ENCODE measurements around the gene C9orf43. TPM values are rescaled to one million over a fixed set of nuclear protein-coding genes. Genes with fewer than 3 reads are reported as not detected.
"Not testable (repeated sequence)": the region's sequence is repeated elsewhere in the genome, so short reads cannot be mapped to it uniquely, and the experiment has no call there.

Gene C9orf43
- total RNA-seq, 3 donors from 2014 or later = 0.20 to 0.55 TPM; not detected in 1

DNA sequence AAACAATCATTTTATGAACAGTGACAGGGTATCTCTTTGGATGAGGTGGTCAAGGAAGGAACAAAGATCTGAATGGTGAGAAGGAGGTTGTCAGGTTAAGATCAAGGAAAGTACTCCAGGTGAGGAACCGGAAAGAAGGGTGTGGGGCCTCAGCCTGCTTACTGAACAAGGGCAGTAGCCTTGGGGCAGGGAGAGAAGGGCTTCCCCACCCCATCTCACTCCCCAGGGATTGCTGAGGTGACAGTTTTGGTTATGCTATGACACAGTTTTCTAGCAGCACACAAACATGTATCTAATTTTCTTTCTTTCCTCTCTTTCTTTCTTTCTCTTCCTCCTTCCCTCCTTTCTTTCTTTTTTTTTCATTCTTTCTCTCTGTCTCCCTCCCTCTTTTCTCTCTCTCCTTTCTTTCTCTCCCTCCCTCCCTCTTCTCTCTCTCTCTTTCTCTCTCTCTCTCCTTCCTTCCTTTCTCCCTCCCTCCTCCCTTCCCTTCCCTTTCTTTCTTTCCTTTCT is 29.6 kb upstream of the C9orf43 start:
- H3K9me3 ChIP-seq = no peaks in the 10 kb centered on the region
- no peaks in the 10 kb centered on the region for H3K36me3 ChIP-seq (ENCODE audit: low read depth)
- peak in 1 of 3 donors; percentile 68 for DNase-seq
- TF ChIP-seq, protein P1, sequence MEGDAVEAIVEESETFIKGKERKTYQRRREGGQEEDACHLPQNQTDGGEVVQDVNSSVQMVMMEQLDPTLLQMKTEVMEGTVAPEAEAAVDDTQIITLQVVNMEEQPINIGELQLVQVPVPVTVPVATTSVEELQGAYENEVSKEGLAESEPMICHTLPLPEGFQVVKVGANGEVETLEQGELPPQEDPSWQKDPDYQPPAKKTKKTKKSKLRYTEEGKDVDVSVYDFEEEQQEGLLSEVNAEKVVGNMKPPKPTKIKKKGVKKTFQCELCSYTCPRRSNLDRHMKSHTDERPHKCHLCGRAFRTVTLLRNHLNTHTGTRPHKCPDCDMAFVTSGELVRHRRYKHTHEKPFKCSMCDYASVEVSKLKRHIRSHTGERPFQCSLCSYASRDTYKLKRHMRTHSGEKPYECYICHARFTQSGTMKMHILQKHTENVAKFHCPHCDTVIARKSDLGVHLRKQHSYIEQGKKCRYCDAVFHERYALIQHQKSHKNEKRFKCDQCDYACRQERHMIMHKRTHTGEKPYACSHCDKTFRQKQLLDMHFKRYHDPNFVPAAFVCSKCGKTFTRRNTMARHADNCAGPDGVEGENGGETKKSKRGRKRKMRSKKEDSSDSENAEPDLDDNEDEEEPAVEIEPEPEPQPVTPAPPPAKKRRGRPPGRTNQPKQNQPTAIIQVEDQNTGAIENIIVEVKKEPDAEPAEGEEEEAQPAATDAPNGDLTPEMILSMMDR (IDR thresholded peaks at IDR 0.05) = no peak
- H3K4me3 ChIP-seq = no peak overlapping the region
- peak; percentile 39 for ATAC-seq
- intact Hi-C loops (cut with DNase I, micrococcal nuclease) = no loop called here
- peaks cover 26% of the 10 kb centered on the region for H3K4me1 ChIP-seq (ENCODE audit: low read depth)

DNA sequence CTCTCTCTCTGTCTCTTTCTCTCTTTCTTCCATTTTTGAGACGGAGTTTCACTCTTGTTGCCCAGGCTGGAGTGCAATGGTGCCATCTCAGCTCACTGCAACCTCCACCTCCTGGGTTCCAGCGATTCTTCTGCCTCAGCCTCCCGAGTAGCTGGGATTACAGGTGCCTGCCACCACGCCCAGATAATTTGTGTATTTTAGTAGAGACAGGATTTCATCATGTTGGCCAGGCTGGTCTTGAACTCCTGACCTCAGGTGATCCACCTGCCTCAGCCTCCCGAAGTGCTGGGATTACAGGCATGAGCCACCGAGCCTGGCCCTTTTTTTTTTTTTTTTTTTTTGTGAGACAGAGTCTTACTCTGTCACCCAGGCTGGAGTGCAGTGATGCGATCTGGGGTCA is 29.1 kb upstream of the C9orf43 start:
- ATAC-seq; H3K9me3 ChIP-seq; intact Hi-C loops (cut with DNase I, micrococcal nuclease); H3K36me3 ChIP-seq (ENCODE audit: low read depth); DNase-seq; H3K4me3 ChIP-seq: not testable (repeated sequence)
- H3K4me1 ChIP-seq (ENCODE audit: low read depth) = peaks cover 27% of the 10 kb centered on the region

- H3K4me3 ChIP-seq = no peak overlapping the region
- H3K9me3 ChIP-seq = no peaks in the 10 kb centered on the region
- intact Hi-C loops (cut with DNase I, micrococcal nuclease) = no loop called here
- peak in 1 of 3 donors; percentile 89 for DNase-seq
- peak; percentile 86 for ATAC-seq
- H3K36me3 ChIP-seq (ENCODE audit: low read depth) = no peaks in the 10 kb centered on the region
- peaks cover 30% of the 10 kb centered on the region for H3K4me1 ChIP-seq (ENCODE audit: low read depth)
- TF ChIP-seq, protein P1 (IDR thresholded peaks at IDR 0.05) = no peak
Measured at GRCh38 chr9:113381909-113382411, 28.6 kb upstream of the C9orf43 start.

DNA sequence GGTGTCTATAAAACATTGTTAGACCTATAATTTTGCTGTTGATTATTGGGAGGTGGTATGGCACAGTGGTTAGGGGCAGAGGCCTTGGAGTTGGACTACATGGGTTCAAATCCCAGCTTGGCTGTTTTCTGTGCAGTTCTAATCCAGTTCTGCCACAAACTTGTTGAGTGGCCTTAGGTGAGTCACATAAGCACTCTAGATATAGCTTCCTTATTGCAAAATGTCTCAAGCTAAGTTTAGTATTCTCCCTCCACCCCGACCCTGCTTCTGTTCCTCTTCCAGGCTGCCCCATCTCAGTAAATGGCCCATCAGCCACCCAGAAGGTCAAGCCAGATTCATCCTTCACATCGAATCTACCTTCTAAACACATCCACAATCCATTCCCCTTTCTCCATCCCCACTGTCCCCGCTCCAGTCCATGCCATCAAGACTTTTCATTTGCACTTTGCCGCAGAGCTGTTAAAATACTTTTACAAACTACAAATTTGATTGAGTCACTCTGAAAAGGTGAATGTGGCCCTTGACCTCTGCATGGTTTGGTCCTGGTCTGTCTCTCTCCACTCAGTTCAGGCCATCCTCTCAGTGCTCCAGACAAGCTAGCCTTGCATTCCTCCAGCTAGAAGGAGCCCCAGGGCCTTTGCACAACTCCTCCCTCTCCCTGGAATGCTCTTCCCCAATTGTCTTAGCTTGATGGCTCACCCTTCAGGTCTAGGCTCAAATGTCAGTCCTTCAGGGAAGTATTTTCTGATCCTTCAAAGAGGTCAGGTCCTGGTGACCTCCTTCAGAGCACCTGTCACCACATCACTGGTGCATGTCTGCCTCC is 23.8 kb upstream of the C9orf43 start:
- DNase-seq (peak; percentile 26 to 42 (median 41)), ATAC-seq (peak; percentile 27)
- no peaks in the 10 kb centered on the region for H3K9me3 ChIP-seq
- peaks cover 7% of the 10 kb centered on the region for H3K36me3 ChIP-seq (ENCODE audit: low read depth)
- peaks cover 38% of the 10 kb centered on the region for H3K4me1 ChIP-seq (ENCODE audit: low read depth)
- no peak overlapping the region for H3K4me3 ChIP-seq
- intact Hi-C loops (cut with DNase I, micrococcal nuclease) = no loop called here
- TF ChIP-seq, protein P1 (IDR thresholded peaks at IDR 0.05) = no peak

DNA sequence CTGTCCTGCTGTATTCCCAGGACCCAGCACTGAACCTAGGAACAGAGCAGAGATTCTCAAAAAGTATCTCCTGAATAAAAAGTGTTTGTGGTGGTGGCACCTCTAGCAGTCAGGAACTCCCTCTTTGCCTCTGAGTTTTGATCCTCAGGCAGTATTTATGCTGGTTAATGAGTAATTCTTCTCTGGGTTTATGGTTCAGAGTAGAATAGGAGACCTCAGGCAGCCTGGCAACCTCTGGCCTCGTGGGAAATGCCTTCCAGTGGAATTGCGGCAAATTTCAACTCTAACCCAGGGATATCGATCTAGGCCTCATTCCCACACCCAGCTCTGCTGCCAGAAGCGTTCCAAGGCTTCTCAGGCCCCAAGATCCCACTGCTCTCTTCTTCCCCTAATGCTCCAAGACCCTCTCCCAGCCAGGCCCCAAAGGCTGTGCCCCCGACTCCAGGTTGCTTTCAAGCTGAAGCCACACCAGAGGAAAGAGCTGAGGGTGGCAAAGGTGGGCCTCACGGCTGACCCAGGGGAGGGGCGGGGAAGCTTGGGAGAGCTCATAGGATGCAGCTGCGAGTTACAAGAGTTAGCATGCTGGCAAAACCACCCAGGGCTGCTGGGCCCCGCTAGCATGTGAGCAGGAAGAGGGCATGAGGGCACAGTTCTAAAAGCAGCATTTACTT is 22.9 kb upstream of the C9orf43 start:
- intact Hi-C loops (cut with DNase I, micrococcal nuclease) = no loop called here
- peaks cover 7% of the 10 kb centered on the region for H3K36me3 ChIP-seq (ENCODE audit: low read depth)
- TF ChIP-seq, protein P1 (IDR thresholded peaks at IDR 0.05) = no peak
- peaks cover 30% of the 10 kb centered on the region for H3K4me1 ChIP-seq (ENCODE audit: low read depth)
- no peaks in the 10 kb centered on the region for H3K9me3 ChIP-seq
- DNase-seq = peak; percentile 64 to 75 (median 67)
- peak; percentile 86 for ATAC-seq
- H3K4me3 ChIP-seq = no peak overlapping the region

- TF ChIP-seq, protein P1 (IDR thresholded peaks at IDR 0.05) = no peak
- Histone ChIP-seq H3K4me1 (ENCODE audit: low read depth) (peaks cover 27% of the 10 kb centered on the region), H3K9me3 (no peaks in the 10 kb centered on the region), H3K4me3 (no peak overlapping the region), H3K36me3 (ENCODE audit: low read depth) (peaks cover 7% of the 10 kb centered on the region)
- peak; percentile 64 for ATAC-seq
- intact Hi-C loops (cut with DNase I, micrococcal nuclease) = no loop called here
- peak; percentile 60 to 69 (median 68) for DNase-seq
Measured at GRCh38 chr9:113388833-113389232, 21.7 kb upstream of the C9orf43 start.
